T-helper 1 cell (primary cell): ENCODE results near the gene TTC28.

Source experiments
- DNase-seq, 5 donors: peaks; one replicate each; pipeline ENCODE4 v3.0.0-alpha.2; 2012 to 2020

Gene TTC28

DNA sequence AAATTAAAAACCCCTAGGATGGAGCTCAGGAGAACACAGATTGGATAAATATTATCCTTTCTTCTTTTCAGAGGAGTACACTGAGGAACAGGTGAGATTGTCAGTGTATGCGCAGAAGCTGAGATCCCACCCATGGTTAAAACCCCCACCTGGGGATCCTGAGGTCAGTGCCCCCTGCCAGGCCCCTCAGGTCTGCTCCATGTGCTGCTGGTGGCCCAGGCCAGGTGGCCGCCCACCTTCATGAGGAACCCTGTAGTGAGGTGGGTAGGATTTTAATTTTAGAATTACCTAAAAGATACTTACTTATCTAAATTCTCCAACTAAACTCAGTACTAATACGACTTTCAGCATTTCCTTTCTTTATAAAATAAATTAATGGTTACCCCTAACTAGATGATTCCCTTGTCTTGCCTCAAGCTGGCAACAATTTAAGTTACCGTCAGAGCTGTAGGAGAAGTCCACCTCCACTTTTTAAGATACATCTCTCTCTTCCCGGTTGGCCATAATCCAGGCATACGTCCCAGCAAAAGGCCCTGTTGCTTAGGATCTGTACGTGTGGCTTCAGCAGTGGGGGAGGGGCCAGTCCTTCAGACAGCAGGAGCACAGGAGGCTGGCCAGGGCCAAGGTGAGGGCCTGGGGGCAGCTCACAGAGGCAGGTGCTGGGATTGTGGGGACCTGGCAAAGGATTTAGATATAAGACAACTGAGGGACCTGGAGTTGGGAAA lies 699.1 kb downstream of the TTC28 start:
- DNase-seq, result no peak

DNA sequence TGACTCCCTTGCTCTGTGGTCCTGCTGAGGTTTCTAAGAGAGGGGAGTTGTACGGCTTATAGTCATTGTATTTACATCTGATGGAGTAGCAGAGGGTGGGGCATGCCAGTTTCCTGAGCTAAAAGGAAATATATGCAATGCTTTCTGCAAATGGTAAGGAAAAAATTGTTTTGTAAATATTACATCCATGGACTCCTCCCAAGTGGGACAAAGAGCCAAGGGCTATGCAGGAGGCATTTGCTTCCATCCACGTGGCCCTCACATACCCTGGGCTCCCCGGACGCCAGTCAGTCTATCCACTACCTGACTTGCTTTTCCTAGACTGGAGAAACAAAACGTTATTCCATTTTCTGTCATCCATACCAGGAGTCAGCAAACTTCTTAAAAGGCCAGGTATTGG lies 700.8 kb downstream of the TTC28 start:
- no peak for DNase-seq

- DNase-seq, result no peak
These were observed 701.3 kb downstream of the TTC28 start for GRCh38 chr22:27978317-27978716.

DNA sequence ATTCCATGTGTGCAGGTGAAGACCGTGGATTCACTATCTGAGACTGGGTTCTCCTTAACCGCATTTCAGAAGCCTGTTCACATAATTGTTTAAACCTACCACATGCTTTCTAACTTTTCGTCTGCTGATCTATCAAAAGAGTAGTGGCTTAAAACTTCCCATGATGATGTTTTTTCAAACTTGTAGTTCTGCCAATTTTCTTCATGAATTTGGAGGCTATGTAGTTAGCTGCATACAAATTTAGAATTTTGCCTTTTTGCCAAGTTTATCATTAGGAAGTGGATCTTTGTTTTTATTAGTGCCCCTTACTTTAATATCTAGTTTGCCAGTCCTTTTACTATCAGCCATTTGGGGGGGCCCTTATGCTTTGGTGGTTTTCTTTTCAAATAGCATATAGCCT lies 703.1 kb downstream of the TTC28 start:
- no peak for DNase-seq

GRCh38 chr22:27975381-27976013 lies 704.1 kb downstream of the TTC28 start:
- DNase-seq, result no peak

- no peak for DNase-seq
These were observed 705.8 kb downstream of the TTC28 start for GRCh38 chr22:27973846-27974245.

GRCh38 chr22:27972732-27973698 lies 706.6 kb downstream of the TTC28 start:
- DNase-seq, result no peak

- DNase-seq, result no peak
These were observed 707.7 kb downstream of the TTC28 start for GRCh38 chr22:27971926-27972325.

DNA sequence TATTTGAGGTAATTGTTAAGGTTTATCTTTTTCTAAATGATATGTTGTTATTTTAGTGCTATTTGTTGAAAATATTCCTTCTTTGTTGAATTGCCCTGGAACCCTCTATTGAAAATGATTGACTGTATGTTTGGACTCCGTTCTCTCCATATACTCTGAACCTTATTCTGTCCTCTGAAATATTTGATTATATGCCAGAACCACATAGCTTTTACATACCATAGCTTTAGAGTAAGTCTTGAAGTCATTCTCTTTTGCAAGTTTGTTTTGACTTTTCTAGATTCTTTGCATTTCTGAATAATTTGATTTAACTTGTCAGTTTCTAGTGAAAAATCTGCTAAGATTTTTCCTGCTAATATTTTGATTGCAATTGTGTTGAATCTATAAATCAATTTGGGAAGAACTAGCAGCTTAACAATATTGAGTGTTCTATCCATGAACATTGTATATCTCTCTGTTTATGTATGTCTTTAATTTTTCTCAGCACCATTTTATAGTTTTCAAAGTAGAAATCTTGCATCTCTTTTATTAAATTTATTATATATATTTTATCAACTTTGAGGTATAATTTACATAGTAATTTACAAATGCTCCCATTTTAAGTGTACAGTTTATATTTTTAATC lies 708.9 kb downstream of the TTC28 start:
- no peak for DNase-seq

- DNase-seq, result no peak
These were observed 713.2 kb downstream of the TTC28 start for GRCh38 chr22:27966168-27967064.

- no peak for DNase-seq
These were observed 717.2 kb downstream of the TTC28 start for GRCh38 chr22:27962268-27963044.

GRCh38 chr22:27961680-27962079 lies 718.0 kb downstream of the TTC28 start:
- no peak for DNase-seq

- no peak for DNase-seq
These were observed 718.5 kb downstream of the TTC28 start for GRCh38 chr22:27961182-27961581.

GRCh38 chr22:27959335-27960090 lies 720.1 kb downstream of the TTC28 start:
- DNase-seq, result no peak

GRCh38 chr22:27952779-27953178 lies 726.9 kb downstream of the TTC28 start:
- no peak for DNase-seq

DNA sequence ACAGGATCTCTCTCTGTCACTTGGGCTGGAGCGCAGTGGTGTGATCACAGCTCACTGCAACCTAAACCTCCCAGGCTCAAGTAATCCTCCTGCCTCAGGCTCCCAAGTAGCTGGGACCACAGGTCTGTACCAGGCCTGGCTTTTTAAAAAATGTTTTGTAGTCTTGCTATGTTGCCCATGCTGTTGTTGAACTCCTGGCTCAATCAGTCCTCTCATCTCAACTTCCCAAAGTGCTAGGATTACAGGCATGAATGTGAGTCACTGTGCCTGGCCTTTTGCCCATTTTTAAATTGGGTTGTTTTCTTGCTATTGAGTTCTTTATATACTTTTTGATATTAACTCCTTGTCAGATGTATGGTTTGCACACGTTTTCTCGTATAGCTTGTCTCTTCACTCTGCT lies 727.5 kb downstream of the TTC28 start:
- no peak for DNase-seq

DNA sequence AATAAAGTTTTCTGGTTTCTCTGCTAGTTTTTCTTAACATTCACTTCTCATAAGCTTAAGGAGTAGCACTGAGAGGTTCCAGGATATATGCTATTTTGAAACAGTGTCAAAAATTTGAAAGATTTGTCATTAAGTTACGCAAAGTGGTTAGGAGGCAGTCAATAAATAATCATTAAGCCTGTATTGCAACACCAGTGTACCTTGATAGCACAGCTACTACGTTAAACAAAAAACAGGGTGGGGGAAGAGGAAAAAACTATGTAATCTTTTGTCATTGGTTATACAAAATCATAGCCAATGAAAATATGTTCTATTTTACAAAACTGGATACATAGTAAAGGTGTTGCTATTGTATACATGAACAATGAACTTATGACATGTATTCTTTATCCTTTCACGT lies 730.2 kb downstream of the TTC28 start:
- DNase-seq, result no peak

DNA sequence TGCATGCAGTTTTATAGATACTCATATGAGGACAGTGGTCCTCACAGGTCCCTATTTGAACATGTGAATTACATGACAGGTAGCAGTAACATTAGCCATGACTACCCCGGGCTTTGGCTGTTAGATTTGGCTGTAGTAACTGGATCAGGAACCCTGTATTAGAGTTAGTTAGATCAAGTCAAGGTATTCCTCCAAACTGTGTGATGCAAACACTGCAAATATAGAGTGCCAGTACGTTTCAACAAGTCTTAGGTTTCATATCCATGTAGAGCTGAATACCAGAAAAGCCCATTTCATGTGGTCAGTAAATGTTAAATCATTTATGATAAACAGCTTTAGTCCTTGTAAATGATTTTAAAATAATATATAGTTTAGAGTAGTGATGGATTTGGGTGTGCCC lies 731.1 kb downstream of the TTC28 start:
- DNase-seq, result no peak

DNA sequence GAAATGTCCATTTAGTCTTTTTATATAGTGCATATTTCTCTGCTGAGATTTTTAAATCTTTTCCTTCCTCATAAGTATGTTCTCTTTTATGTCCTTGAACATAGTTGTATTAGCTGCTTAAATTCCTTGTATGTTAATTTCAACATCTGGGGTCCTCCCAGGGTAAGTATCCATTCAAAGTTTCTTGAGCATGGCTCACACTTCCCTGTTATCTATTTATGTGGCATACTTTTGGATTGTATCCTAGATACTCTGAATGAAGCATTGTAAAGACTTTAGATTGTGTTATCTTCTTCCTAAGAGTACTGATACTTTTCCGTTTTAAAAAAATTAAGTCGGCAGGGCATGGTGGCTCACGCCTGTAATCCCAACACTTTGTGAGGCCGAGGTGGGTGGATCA lies 732.2 kb downstream of the TTC28 start:
- DNase-seq, result no peak

GRCh38 chr22:27941143-27941542 lies 738.5 kb downstream of the TTC28 start:
- DNase-seq, result no peak
